Caco-2 (cell line): ENCODE measurements around the gene GPR137B. TPM values are rescaled to one million over a fixed set of nuclear protein-coding genes. Genes with fewer than 3 reads are reported as not detected.

Experiments used
- BruUV-seq: library from RNA; stranded (reverse); fragments of 400-500 nt; replicated peaks from 2 replicates; lab custom pipeline; 2021; lab: Mats Ljungman, UMichigan
- CTCF ChIA-PET: fragments of 300-600 bp; sonication (Branson Sonifier 250); formaldehyde crosslinking; loops from one replicate; lab custom pipeline; 2022; ENCODE audit warnings: antibody characterized with exemption; lab: Charles Lee
- POLR2A ChIA-PET: fragments of 300-600 bp; sonication (Branson Sonifier 250); formaldehyde crosslinking; loops from one replicate; lab custom pipeline; 2022; ENCODE audit warnings: antibody characterized with exemption; lab: Charles Lee
- DNase-seq, 2 experiments: peaks; one replicate each; pipeline versions ENCODE4 v3.0.0 to v3.0.0-alpha.2; 2020 to 2022
- H3K27me3 ChIP-seq: replicated peaks from 2 replicates; pipeline ENCODE4 v1.6.0; 2011; ENCODE audit warnings: low read length; ENCODE audit not compliant: control insufficient read depth, insufficient read depth
- H3K36me3 ChIP-seq: 2 replicates; pipeline ENCODE4 v1.5.1; 2011; ENCODE audit warnings: low read length; ENCODE audit not compliant: control insufficient read depth, insufficient read depth
- H3K4me1 ChIP-seq: fragments of 250-450 bp; sonication (Bioruptor Pico); 2 replicates; pipeline ENCODE4 v1.5.1; 2020; ENCODE audit warnings: mild to moderate bottlenecking
- H3K4me3 ChIP-seq: 2 replicates; pipeline ENCODE4 v1.5.1; 2011; ENCODE audit warnings: low read depth, mild to moderate bottlenecking, control low read depth, low read length
- H3K9me3 ChIP-seq: fragments of 250-450 bp; sonication (Bioruptor Pico); 2 replicates; pipeline ENCODE4 v1.5.1; 2020; ENCODE audit warnings: mild to moderate bottlenecking, moderate library complexity
- H3K27ac Mint-ChIP-seq: one replicate; pipeline ENCODE4 v1.8.0; 2022; ENCODE audit warnings: mixed read lengths; ENCODE audit not compliant: unreplicated experiment
- H3K27me3 Mint-ChIP-seq: one replicate; pipeline ENCODE4 v1.8.0; 2022; ENCODE audit warnings: mixed read lengths; ENCODE audit not compliant: insufficient read depth, unreplicated experiment
- H3K36me3 Mint-ChIP-seq: one replicate; pipeline ENCODE4 v1.8.0; 2022; ENCODE audit warnings: mild to moderate bottlenecking, mixed read lengths; ENCODE audit not compliant: insufficient read depth, unreplicated experiment
- H3K4me1 Mint-ChIP-seq: one replicate; pipeline ENCODE4 v1.8.0; 2022; ENCODE audit warnings: low read depth, mixed read lengths; ENCODE audit not compliant: unreplicated experiment
- H3K4me3 Mint-ChIP-seq: one replicate; pipeline ENCODE4 v1.8.0; 2022; ENCODE audit warnings: mild to moderate bottlenecking, moderate library complexity, mixed read lengths; ENCODE audit not compliant: unreplicated experiment
- H3K9me3 Mint-ChIP-seq: one replicate; pipeline ENCODE4 v1.8.0; 2022; ENCODE audit warnings: mixed read lengths; ENCODE audit not compliant: unreplicated experiment
- intact Hi-C: fragments of 100-400 bp; cut with micrococcal nuclease; formaldehyde crosslinking; loops from one replicate; pipeline ENCODE4 v1.10.0; 2022; ENCODE audit not compliant: unreplicated experiment
- total RNA-seq: library from RNA; stranded (reverse); gene quantifications from 2 replicates; pipeline ENCODE4 v1.2.3, GENCODE V29; 2022
- TF ChIP-seq, protein P1 (sequence below), 2 experiments: fragments of 200-600 bp in 1 of 2; IDR thresholded peaks; 1 replicate in 1 of 2; 2 replicates in 1 of 2; pipeline versions ENCODE4 v1.5.1 to v1.8.0; 2011 to 2022; ENCODE audit warnings: antibody characterized with exemption in 1 of 2, control low read depth in 1 of 2, inconsistent platforms in 1 of 2, low read depth in 1 of 2, low read length in 1 of 2, mild to moderate bottlenecking in 1 of 2, moderate library complexity in 1 of 2; ENCODE audit not compliant: insufficient read depth in 1 of 2, severe bottlenecking in 1 of 2, unreplicated experiment in 1 of 2

Gene GPR137B
- total RNA-seq, 1 experiment from 2014 or later: 5.9 TPM

GRCh38 chr1:236176337-236177336 lies 34.3 kb downstream of the GPR137B start:
- peaks cover 8% of the 10 kb centered on the region for H3K4me1 Mint-ChIP-seq
- H3K27me3 Mint-ChIP-seq: no peaks in the 10 kb centered on the region
- H3K9me3 ChIP-seq: no peaks in the 10 kb centered on the region
- no peaks in the 10 kb centered on the region for H3K36me3 ChIP-seq
- no peak overlapping the region for H3K27ac Mint-ChIP-seq
- DNase-seq: no peak
- no peak overlapping the region for H3K4me3 ChIP-seq
- H3K4me1 ChIP-seq: no peaks in the 10 kb centered on the region
- CTCF ChIA-PET: no interaction called here
- H3K9me3 Mint-ChIP-seq: no peaks in the 10 kb centered on the region
- POLR2A ChIA-PET: no interaction called here
- H3K36me3 Mint-ChIP-seq: no peaks in the 10 kb centered on the region
- no TSS peak for BruUV-seq
- intact Hi-C loops: no loop called here
- H3K27me3 ChIP-seq: no peaks in the 10 kb centered on the region
- H3K4me3 Mint-ChIP-seq: no peak overlapping the region
- TF ChIP-seq, protein P1, sequence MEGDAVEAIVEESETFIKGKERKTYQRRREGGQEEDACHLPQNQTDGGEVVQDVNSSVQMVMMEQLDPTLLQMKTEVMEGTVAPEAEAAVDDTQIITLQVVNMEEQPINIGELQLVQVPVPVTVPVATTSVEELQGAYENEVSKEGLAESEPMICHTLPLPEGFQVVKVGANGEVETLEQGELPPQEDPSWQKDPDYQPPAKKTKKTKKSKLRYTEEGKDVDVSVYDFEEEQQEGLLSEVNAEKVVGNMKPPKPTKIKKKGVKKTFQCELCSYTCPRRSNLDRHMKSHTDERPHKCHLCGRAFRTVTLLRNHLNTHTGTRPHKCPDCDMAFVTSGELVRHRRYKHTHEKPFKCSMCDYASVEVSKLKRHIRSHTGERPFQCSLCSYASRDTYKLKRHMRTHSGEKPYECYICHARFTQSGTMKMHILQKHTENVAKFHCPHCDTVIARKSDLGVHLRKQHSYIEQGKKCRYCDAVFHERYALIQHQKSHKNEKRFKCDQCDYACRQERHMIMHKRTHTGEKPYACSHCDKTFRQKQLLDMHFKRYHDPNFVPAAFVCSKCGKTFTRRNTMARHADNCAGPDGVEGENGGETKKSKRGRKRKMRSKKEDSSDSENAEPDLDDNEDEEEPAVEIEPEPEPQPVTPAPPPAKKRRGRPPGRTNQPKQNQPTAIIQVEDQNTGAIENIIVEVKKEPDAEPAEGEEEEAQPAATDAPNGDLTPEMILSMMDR (IDR thresholded peaks at IDR 0.05; ENCODE audit: insufficient read depth in 1 of 2, low read depth in 1 of 2, low read length in 1 of 2, severe bottlenecking in 1 of 2, unreplicated experiment in 1 of 2): no peak

- no peak overlapping the region for H3K27ac Mint-ChIP-seq
- no peak overlapping the region for H3K4me3 Mint-ChIP-seq
- BruUV-seq: no TSS peak
- no peak for DNase-seq
- Histone ChIP-seq H3K36me3 (no peaks in the 10 kb centered on the region), H3K4me1 (no peaks in the 10 kb centered on the region), H3K9me3 (no peaks in the 10 kb centered on the region), H3K4me3 (no peak overlapping the region), H3K27me3 (no peaks in the 10 kb centered on the region)
- intact Hi-C loops: no loop called here
- POLR2A ChIA-PET: no interaction called here
- TF ChIP-seq, protein P1 (IDR thresholded peaks at IDR 0.05; ENCODE audit: insufficient read depth in 1 of 2, low read depth in 1 of 2, low read length in 1 of 2, severe bottlenecking in 1 of 2, unreplicated experiment in 1 of 2): no peak
- H3K36me3 Mint-ChIP-seq: no peaks in the 10 kb centered on the region
- H3K27me3 Mint-ChIP-seq: no peaks in the 10 kb centered on the region
- H3K9me3 Mint-ChIP-seq: no peaks in the 10 kb centered on the region
- CTCF ChIA-PET: no interaction called here
- H3K4me1 Mint-ChIP-seq: peaks cover 8% of the 10 kb centered on the region
Measured at GRCh38 chr1:236179634-236180033, 37.3 kb downstream of the GPR137B start.

- ChIA-PET POLR2A (no interaction called here), CTCF (no interaction called here)
- Mint-ChIP-seq H3K4me3 (no peak overlapping the region), H3K4me1 (peaks cover 2% of the 10 kb centered on the region), H3K27me3 (no peaks in the 10 kb centered on the region), H3K9me3 (no peaks in the 10 kb centered on the region), H3K27ac (no peak overlapping the region), H3K36me3 (no peaks in the 10 kb centered on the region)
- H3K9me3 ChIP-seq: no peaks in the 10 kb centered on the region
- no peaks in the 10 kb centered on the region for H3K36me3 ChIP-seq
- H3K27me3 ChIP-seq: no peaks in the 10 kb centered on the region
- intact Hi-C loops: no loop called here
- DNase-seq: no peak
- H3K4me1 ChIP-seq: no peaks in the 10 kb centered on the region
- BruUV-seq: no TSS peak
- TF ChIP-seq, protein P1 (IDR thresholded peaks at IDR 0.05; ENCODE audit: insufficient read depth in 1 of 2, low read depth in 1 of 2, low read length in 1 of 2, severe bottlenecking in 1 of 2, unreplicated experiment in 1 of 2): no peak
- no peak overlapping the region for H3K4me3 ChIP-seq
Measured at GRCh38 chr1:236181059-236181458, 38.7 kb downstream of the GPR137B start.
